ENCODE results near the gene RAB6A.

The RAB6A gene

GRCh38 chr11:73651252-73651651 is 109.6 kb downstream of the RAB6A start:
- Histone ChIP-seq H3K27ac (replicated peaks) (no peak overlapping the region), H3K4me3 (replicated peaks; ENCODE audit: insufficient read depth, low read length) (no peak overlapping the region), H3K27me3 (ENCODE audit: insufficient read depth, poor library complexity, severe bottlenecking) (no peaks in the 10 kb centered on the region)
- no peak for TF ChIP-seq GABPA (IDR thresholded peaks at IDR 0.05; ENCODE audit: low read depth)
- DNase-seq (ENCODE audit: low read depth in 1 of 2, low spot score in 1 of 2): no peak

GRCh38 chr11:73650400-73650799 is 110.5 kb downstream of the RAB6A start:
- no peak for TF ChIP-seq REST (IDR thresholded peaks at IDR 0.05; ENCODE audit: insufficient replicate concordance, low read depth)
- TF ChIP-seq SPI1 (IDR thresholded peaks at IDR 0.05; ENCODE audit: borderline replicate concordance, low read depth): no peak
- TF ChIP-seq GABPA (IDR thresholded peaks at IDR 0.05; ENCODE audit: low read depth): no peak
- no peak for TF ChIP-seq POLR2AphosphoS5 (IDR thresholded peaks at IDR 0.05; ENCODE audit: low read depth)
- no peak for TF ChIP-seq CTCF (IDR thresholded peaks at IDR 0.05; ENCODE audit: insufficient read depth, low read length)
- DNase-seq (ENCODE audit: low read depth in 1 of 2, low spot score in 1 of 2): no peak
- no peak overlapping the region for H3K27ac ChIP-seq (replicated peaks)
- no peaks in the 10 kb centered on the region for H3K27me3 ChIP-seq (ENCODE audit: insufficient read depth, poor library complexity, severe bottlenecking)
- no peak overlapping the region for H3K4me3 ChIP-seq (replicated peaks; ENCODE audit: insufficient read depth, low read length)

- no peak for TF ChIP-seq CTCF (IDR thresholded peaks at IDR 0.05; ENCODE audit: insufficient read depth, low read length)
- TF ChIP-seq GABPA (IDR thresholded peaks at IDR 0.05; ENCODE audit: low read depth): no peak
- DNase-seq (ENCODE audit: low read depth in 1 of 2, low spot score in 1 of 2): no peak
- Histone ChIP-seq H3K4me3 (replicated peaks; ENCODE audit: insufficient read depth, low read length) (no peak overlapping the region), H3K27ac (replicated peaks) (no peak overlapping the region), H3K27me3 (ENCODE audit: insufficient read depth, poor library complexity, severe bottlenecking) (no peaks in the 10 kb centered on the region)
These were observed 111.7 kb downstream of the RAB6A start for GRCh38 chr11:73649206-73649605.

GRCh38 chr11:73648571-73649046 is 112.3 kb downstream of the RAB6A start:
- DNase-seq (ENCODE audit: low read depth in 1 of 2, low spot score in 1 of 2): no peak
- Histone ChIP-seq H3K27me3 (ENCODE audit: insufficient read depth, poor library complexity, severe bottlenecking) (no peaks in the 10 kb centered on the region), H3K27ac (replicated peaks) (no peak overlapping the region), H3K4me3 (replicated peaks; ENCODE audit: insufficient read depth, low read length) (no peak overlapping the region)
- TF ChIP-seq REST (IDR thresholded peaks at IDR 0.05; ENCODE audit: insufficient replicate concordance, low read depth): no peak
- no peak for TF ChIP-seq SPI1 (IDR thresholded peaks at IDR 0.05; ENCODE audit: borderline replicate concordance, low read depth)
- TF ChIP-seq CTCF (IDR thresholded peaks at IDR 0.05; ENCODE audit: insufficient read depth, low read length): no peak
- TF ChIP-seq GABPA (IDR thresholded peaks at IDR 0.05; ENCODE audit: low read depth): no peak
- no peak for TF ChIP-seq POLR2AphosphoS5 (IDR thresholded peaks at IDR 0.05; ENCODE audit: low read depth)

Data from HL-60 (cell line).